Thyroid gland (tissue), 4 donors: ENCODE results near the gene IL1B. TPM values are rescaled to one million over a fixed set of nuclear protein-coding genes. Genes with fewer than 3 reads are reported as not detected.

ENCODE experiments used
- DNase-seq, 2 donors: peaks; one replicate each; pipeline ENCODE4 v3.0.0-alpha.2; 2019
- H3K27ac ChIP-seq, 3 donors: fragments of 200-600 bp; sonication (generic); 1 replicate in 2 of 3; 2 replicates in 1 of 3; pipeline ENCODE4 v1.5.1; 2016 to 2019; ENCODE audit warnings: mild to moderate bottlenecking in 1 of 3, moderate library complexity in 1 of 3
- H3K27me3 ChIP-seq: fragments of 200-600 bp; sonication (generic); one replicate; pipeline ENCODE4 v1.5.1; 2019
- H3K36me3 ChIP-seq, 2 donors: fragments of 200-600 bp; sonication (generic); one replicate each; pipeline ENCODE4 v1.5.1; 2016 to 2019
- H3K4me1 ChIP-seq, 2 donors: fragments of 200-600 bp; sonication (generic); one replicate each; pipeline ENCODE4 v1.5.1; 2017 to 2019
- H3K4me3 ChIP-seq, 3 donors: fragments of 200-600 bp; sonication (generic); replicated peaks in 1 of 3; 1 replicate in 2 of 3; 2 replicates in 1 of 3; pipeline ENCODE4 v1.5.1; 2016; ENCODE audit warnings: mild to moderate bottlenecking in 1 of 3
- H3K9me3 ChIP-seq: fragments of 200-600 bp; sonication (generic); one replicate; pipeline ENCODE4 v1.5.1; 2017
- CTCF ChIP-seq, 6 experiments: fragments of 200-600 bp in 3 of 6; fragments of 450-650 bp in 3 of 6; sonication (generic) in 3 of 6; IDR thresholded peaks; one replicate each; pipeline ENCODE4 v1.5.1; 2016 to 2019; ENCODE audit warnings: antibody characterized with exemption in 6 of 6, mild to moderate bottlenecking in 2 of 6, inconsistent platforms in 1 of 6, moderate library complexity in 1 of 6
- POLR2A ChIP-seq, 2 donors: fragments of 450-650 bp; IDR thresholded peaks; one replicate each; pipeline ENCODE4 v1.6.1; 2017; ENCODE audit warnings: antibody characterized with exemption in 2 of 2, mild to moderate bottlenecking in 2 of 2, moderate library complexity in 1 of 2
- WGBS, 2 donors: methylation state at CpG; one replicate each; pipeline ENCODE4 v1.1.5; 2017; 5-methylcytosine and 5-hydroxymethylcytosine counted together
- intact Hi-C: fragments of 100-400 bp; cut with DNase I; formaldehyde crosslinking; loops from one replicate; pipeline ENCODE4 v1.15.1; 2023
- total RNA-seq, 4 donors: library from RNA; depleted of rRNA; stranded (reverse); fragments of >200 nt; gene quantifications; one replicate each; pipeline ENCODE4 v1.2.3, GENCODE V29; 2016

IL1B gene
- total RNA-seq, 4 donors from 2014 or later: 0.27 to 1.3 TPM; not detected in 2

- DNase-seq: no peak
- TF ChIP-seq CTCF (IDR thresholded peaks at IDR 0.05) (no peak), POLR2A (IDR thresholded peaks at IDR 0.05) (no peak)
- intact Hi-C loops: no loop called here
- Histone ChIP-seq H3K27me3 (no peaks in the 10 kb centered on the region), H3K9me3 (no peaks in the 10 kb centered on the region), H3K4me1 (no peaks in the 10 kb centered on the region), H3K36me3 (no peaks in the 10 kb centered on the region), H3K4me3 (no peak overlapping the region), H3K27ac (no peak overlapping the region)
- 79 to 86% methylated on average over 5 of the region's 5 CpGs for WGBS, 2 donors
These were observed 4.9 kb upstream of the IL1B start for GRCh38 chr2:112841295-112842044.

GRCh38 chr2:112840068-112840445 lies 3.5 kb upstream of the IL1B start:
- Histone ChIP-seq H3K4me3 (no peak overlapping the region), H3K27me3 (no peaks in the 10 kb centered on the region), H3K27ac (no peak overlapping the region), H3K36me3 (no peaks in the 10 kb centered on the region), H3K9me3 (no peaks in the 10 kb centered on the region), H3K4me1 (no peaks in the 10 kb centered on the region)
- intact Hi-C loops: no loop called here
- TF ChIP-seq POLR2A (IDR thresholded peaks at IDR 0.05) (no peak), CTCF (IDR thresholded peaks at IDR 0.05) (no peak)
- WGBS, 2 donors: 91 to 97% methylated on average over 1 of the region's 1 CpG
- no peak for DNase-seq

- no peak overlapping the region for H3K4me3 ChIP-seq
- no peaks in the 10 kb centered on the region for H3K9me3 ChIP-seq
- TF ChIP-seq CTCF (IDR thresholded peaks at IDR 0.05) (no peak), POLR2A (IDR thresholded peaks at IDR 0.05) (no peak)
- WGBS, 2 donors: 89 to 96% methylated on average over 9 of the region's 9 CpGs
- H3K4me1 ChIP-seq: peaks cover 0 to 2% of the 10 kb centered on the region in 2 donors
- no peaks in the 10 kb centered on the region for H3K27me3 ChIP-seq
- DNase-seq: no peak
- no peak overlapping the region for H3K27ac ChIP-seq
- intact Hi-C loops: no loop called here
- no peaks in the 10 kb centered on the region for H3K36me3 ChIP-seq
These were observed 3.0 kb upstream of the IL1B start for GRCh38 chr2:112839407-112840067.

GRCh38 chr2:112836163-112836560 lies 417 bp downstream of the IL1B start:
- Histone ChIP-seq H3K36me3 (no peaks in the 10 kb centered on the region), H3K9me3 (no peaks in the 10 kb centered on the region), H3K27ac (no peak overlapping the region), H3K4me1 (peaks cover 7 to 8% of the 10 kb centered on the region in 2 donors), H3K4me3 (no peak overlapping the region), H3K27me3 (no peaks in the 10 kb centered on the region)
- intact Hi-C loops: no loop called here
- no peak for TF ChIP-seq POLR2A (IDR thresholded peaks at IDR 0.05)
- TF ChIP-seq CTCF (IDR thresholded peaks at IDR 0.05): no peak
- DNase-seq: no peak
- WGBS, 2 donors: 83 to 84% methylated on average over 5 of the region's 5 CpGs

- no peak for DNase-seq
- intact Hi-C loops: no loop called here
- WGBS, 2 donors: 92 to 100% methylated on average over 1 of the region's 1 CpG
- no peaks in the 10 kb centered on the region for H3K36me3 ChIP-seq
- H3K4me3 ChIP-seq: no peak overlapping the region
- H3K4me1 ChIP-seq: peaks cover 7 to 8% of the 10 kb centered on the region in 2 donors
- H3K9me3 ChIP-seq: no peaks in the 10 kb centered on the region
- TF ChIP-seq CTCF (IDR thresholded peaks at IDR 0.05) (no peak), POLR2A (IDR thresholded peaks at IDR 0.05) (no peak)
- H3K27ac ChIP-seq: no peak overlapping the region
- no peaks in the 10 kb centered on the region for H3K27me3 ChIP-seq
These were observed 930 bp downstream of the IL1B start for GRCh38 chr2:112835536-112836162.
